Trophoblast cell (in vitro differentiated cells and primary cell): ENCODE data around the gene COLGALT1.

Experiments
- DNase-seq, 2 donors: peaks; one replicate each; pipeline ENCODE4 v3.0.0-alpha.2; 2016
- H2AFZ ChIP-seq: 2 replicates; pipeline ENCODE4 v1.6.1; 2013; ENCODE audit warnings: low read length, moderate library complexity, mild to moderate bottlenecking; ENCODE audit not compliant: insufficient read depth, poor library complexity
- H2AK5ac ChIP-seq: 2 replicates; pipeline ENCODE4 v1.6.1; 2013; ENCODE audit warnings: mild to moderate bottlenecking, low read length
- H2BK120ac ChIP-seq: 2 replicates; pipeline ENCODE4 v1.6.1; 2013; ENCODE audit warnings: low read length, mild to moderate bottlenecking, moderate library complexity; ENCODE audit not compliant: insufficient read depth, poor library complexity
- H2BK12ac ChIP-seq: 2 replicates; pipeline ENCODE4 v1.6.1; 2013; ENCODE audit warnings: mild to moderate bottlenecking, low read length, moderate library complexity
- H2BK5ac ChIP-seq: 2 replicates; pipeline ENCODE4 v1.6.1; 2013; ENCODE audit warnings: low read length, low read depth, moderate library complexity, mild to moderate bottlenecking; ENCODE audit not compliant: poor library complexity
- H3K14ac ChIP-seq: 2 replicates; pipeline ENCODE4 v1.6.1; 2013; ENCODE audit warnings: mild to moderate bottlenecking, low read length
- H3K18ac ChIP-seq: 2 replicates; pipeline ENCODE4 v1.6.1; 2013; ENCODE audit warnings: mild to moderate bottlenecking, low read length
- H3K23ac ChIP-seq: 2 replicates; pipeline ENCODE4 v1.6.1; 2013; ENCODE audit warnings: low read length
- H3K27ac ChIP-seq: 2 replicates; pipeline ENCODE4 v1.5.1; 2013; ENCODE audit warnings: low read depth, mild to moderate bottlenecking, inconsistent platforms, low read length, moderate library complexity
- H3K27me3 ChIP-seq: 2 replicates; pipeline ENCODE4 v1.6.1; 2013; ENCODE audit warnings: inconsistent platforms, mild to moderate bottlenecking, low read length, moderate library complexity; ENCODE audit not compliant: insufficient read depth
- H3K36me3 ChIP-seq, 2 experiments: 1 replicate in 1 of 2; 2 replicates in 1 of 2; pipeline ENCODE4 v1.6.1; 2013; ENCODE audit warnings: low read length in 2 of 2, mild to moderate bottlenecking in 2 of 2, moderate library complexity in 1 of 2; ENCODE audit not compliant: insufficient read depth in 2 of 2, control insufficient read depth in 1 of 2
- H3K4ac ChIP-seq: 2 replicates; pipeline ENCODE4 v1.6.1; 2013; ENCODE audit warnings: low read depth, mild to moderate bottlenecking, low read length, moderate library complexity
- H3K4me1 ChIP-seq, 2 experiments: 1 replicate in 1 of 2; 2 replicates in 1 of 2; pipeline ENCODE4 v1.6.1; 2013; ENCODE audit warnings: low read length in 2 of 2, mild to moderate bottlenecking in 2 of 2, moderate library complexity in 1 of 2; ENCODE audit not compliant: insufficient read depth in 2 of 2, control insufficient read depth in 1 of 2
- H3K4me2 ChIP-seq: 2 replicates; pipeline ENCODE4 v1.6.1; 2013; ENCODE audit warnings: inconsistent platforms, mild to moderate bottlenecking, low read length, moderate library complexity
- H3K4me3 ChIP-seq: 2 replicates; pipeline ENCODE4 v1.5.1; 2013; ENCODE audit warnings: mild to moderate bottlenecking, low read depth, low read length, inconsistent platforms
- H3K79me1 ChIP-seq: one replicate; pipeline ENCODE4 v1.6.1; 2013; ENCODE audit warnings: low read length
- H3K79me2 ChIP-seq: 2 replicates; pipeline ENCODE4 v1.6.1; 2013; ENCODE audit warnings: low read length, mild to moderate bottlenecking; ENCODE audit not compliant: control insufficient read depth, insufficient read depth, poor library complexity
- H3K9ac ChIP-seq: 2 replicates; pipeline ENCODE4 v1.6.1; 2013; ENCODE audit warnings: mild to moderate bottlenecking, low read length
- H3K9me3 ChIP-seq: 2 replicates; pipeline ENCODE4 v1.6.1; 2013; ENCODE audit warnings: low read depth, mild to moderate bottlenecking, control low read depth, inconsistent platforms, low read length; ENCODE audit not compliant: insufficient read depth
- H4K12ac ChIP-seq: 2 replicates; pipeline ENCODE4 v1.6.1; 2013; ENCODE audit warnings: low read depth, mild to moderate bottlenecking, low read length, moderate library complexity
- H4K8ac ChIP-seq: 2 replicates; pipeline ENCODE4 v1.6.1; 2013; ENCODE audit warnings: low read depth, mild to moderate bottlenecking, low read length, moderate library complexity
- H4K91ac ChIP-seq: one replicate; pipeline ENCODE4 v1.6.1; 2013; ENCODE audit warnings: low read depth, mild to moderate bottlenecking, low read length, moderate library complexity
- WGBS: extraction: QIAGEN DNeasy Blood & Tissue Kit; methylation state at CpG from one replicate; pipeline ENCODE4 v1.1.7; 2013; ENCODE audit warnings: missing lambda C conversion rate; ENCODE audit not compliant: insufficient read length, insufficient coverage; ENCODE audit errors: extremely low coverage; 5-methylcytosine and 5-hydroxymethylcytosine counted together

COLGALT1 gene

DNA sequence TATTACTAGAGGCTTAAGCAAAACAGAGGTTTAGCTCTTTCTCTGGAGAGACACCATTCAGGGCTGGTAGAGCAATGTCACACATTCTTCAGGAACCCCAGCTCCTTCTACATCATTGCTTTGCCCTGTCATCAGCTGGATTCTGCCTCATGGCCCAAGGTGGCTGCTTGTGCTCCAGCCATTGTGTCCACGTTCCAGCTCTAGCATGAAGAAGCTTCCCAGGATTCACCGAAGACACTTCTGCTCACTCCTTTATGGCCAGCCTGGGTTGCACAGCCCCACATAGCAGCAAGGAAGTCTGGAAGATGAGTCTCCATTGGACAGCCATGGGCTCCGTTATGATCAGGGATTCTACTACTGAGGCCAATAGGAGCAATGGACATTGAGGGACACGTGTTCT, 30.8 kb upstream of the COLGALT1 start:
- H2AK5ac ChIP-seq: no peak overlapping the region
- no CpG with 5 or more reads among the region's 4 CpGs for WGBS

DNA sequence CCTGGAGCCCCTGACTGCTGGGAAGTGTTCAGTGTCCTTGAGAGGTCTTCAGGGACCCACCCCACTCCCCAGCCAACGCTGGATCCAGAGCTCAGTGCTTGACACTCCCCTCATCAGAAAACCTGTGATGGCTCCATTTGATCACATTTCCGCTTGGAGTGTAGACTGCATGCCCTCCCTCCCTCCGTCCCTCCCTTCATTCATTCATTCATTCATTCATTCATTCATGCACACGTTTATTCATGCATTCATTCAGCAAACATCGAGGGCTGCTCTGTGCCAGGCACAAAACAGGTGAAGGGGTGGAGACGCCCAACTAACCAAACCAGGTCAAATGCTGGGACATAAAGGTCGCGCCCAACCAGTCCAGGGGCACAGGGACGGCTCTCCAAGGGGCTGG, 30.3 kb upstream of the COLGALT1 start:
- no peaks in the 10 kb centered on the region for H3K27me3 ChIP-seq
- no peak overlapping the region for H4K91ac ChIP-seq
- H4K12ac ChIP-seq: no peak overlapping the region
- H3K27ac ChIP-seq: no peak overlapping the region
- no peak overlapping the region for H3K4ac ChIP-seq
- H2BK5ac ChIP-seq: no peak overlapping the region
- no peak overlapping the region for H4K8ac ChIP-seq
- whole genome bisulfite sequencing: no CpG with 5 or more reads among the region's 9 CpGs
- H2AK5ac ChIP-seq: no peak overlapping the region
- no peak overlapping the region for H3K14ac ChIP-seq
- H2AFZ ChIP-seq: no peak overlapping the region
- H3K79me1 ChIP-seq: no peaks in the 10 kb centered on the region
- no peak overlapping the region for H2BK12ac ChIP-seq
- no peak overlapping the region for H3K9ac ChIP-seq
- H3K9me3 ChIP-seq: peaks cover 5% of the 10 kb centered on the region
- H3K79me2 ChIP-seq: no peaks in the 10 kb centered on the region
- no peak overlapping the region for H3K4me2 ChIP-seq
- H3K36me3 ChIP-seq: peaks cover 5 to 11% of the 10 kb centered on the region in 2 experiments
- no peak overlapping the region for H3K4me3 ChIP-seq
- no peaks in the 10 kb centered on the region for H3K4me1 ChIP-seq
- H3K23ac ChIP-seq: no peak overlapping the region
- no peak for DNase-seq
- no peak overlapping the region for H2BK120ac ChIP-seq
- H3K18ac ChIP-seq: no peak overlapping the region

More for the DNA sequence above, 30.8 kb upstream of the COLGALT1 start:
- no peak overlapping the region for H4K8ac ChIP-seq
- H3K4me2 ChIP-seq: no peak overlapping the region
- no peak overlapping the region for H3K9ac ChIP-seq
- H3K4me3 ChIP-seq: no peak overlapping the region
- no peak overlapping the region for H3K4ac ChIP-seq
- no peak for DNase-seq
- H3K79me1 ChIP-seq: no peaks in the 10 kb centered on the region
- H2AFZ ChIP-seq: no peak overlapping the region
- H3K27ac ChIP-seq: no peak overlapping the region
- H3K9me3 ChIP-seq: peaks cover 5% of the 10 kb centered on the region
- H2BK12ac ChIP-seq: no peak overlapping the region
- H3K14ac ChIP-seq: no peak overlapping the region
- no peak overlapping the region for H2BK120ac ChIP-seq
- no peak overlapping the region for H3K18ac ChIP-seq
- no peaks in the 10 kb centered on the region for H3K79me2 ChIP-seq
- no peaks in the 10 kb centered on the region for H3K4me1 ChIP-seq
- no peak overlapping the region for H2BK5ac ChIP-seq
- H4K91ac ChIP-seq: no peak overlapping the region
- no peaks in the 10 kb centered on the region for H3K27me3 ChIP-seq
- H3K36me3 ChIP-seq: peaks cover 8 to 13% of the 10 kb centered on the region in 2 experiments
- H4K12ac ChIP-seq: no peak overlapping the region
- H3K23ac ChIP-seq: no peak overlapping the region

DNA sequence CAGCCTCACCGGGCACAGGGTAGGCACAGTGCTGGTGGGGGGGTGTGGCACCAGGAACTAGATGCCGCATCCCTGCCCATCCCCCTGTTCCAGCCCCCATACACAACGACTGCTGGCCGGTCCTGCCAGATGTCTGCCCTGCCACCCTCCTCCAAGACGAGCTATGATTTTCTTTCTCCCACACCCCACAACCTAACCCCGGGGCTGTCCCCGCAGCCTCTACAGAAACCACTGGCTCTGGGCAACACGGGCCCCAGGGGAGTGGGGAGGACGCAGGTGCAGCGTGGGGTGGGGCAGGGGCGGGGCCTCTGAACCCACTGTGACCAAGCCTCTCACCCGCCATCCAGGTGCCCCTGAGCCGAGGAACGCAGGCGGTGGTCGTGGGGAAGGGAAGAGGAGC, 28.5 kb upstream of the COLGALT1 start:
- Histone ChIP-seq H4K91ac (no peak overlapping the region), H3K9ac (no peak overlapping the region), H3K9me3 (peaks cover 5% of the 10 kb centered on the region), H2AFZ (no peak overlapping the region), H2BK5ac (no peak overlapping the region), H3K79me1 (no peaks in the 10 kb centered on the region), H4K8ac (no peak overlapping the region), H3K79me2 (no peaks in the 10 kb centered on the region), H3K14ac (no peak overlapping the region), H3K4me3 (no peak overlapping the region), H3K4ac (no peak overlapping the region), H2BK12ac (no peak overlapping the region), H3K18ac (no peak overlapping the region), H2BK120ac (no peak overlapping the region), H4K12ac (no peak overlapping the region), H3K4me2 (no peak overlapping the region), H3K27me3 (no peaks in the 10 kb centered on the region), H2AK5ac (no peak overlapping the region), H3K27ac (no peak overlapping the region), H3K23ac (no peak overlapping the region), H3K4me1 (no peaks in the 10 kb centered on the region), H3K36me3 (no peaks in the 10 kb centered on the region)
- WGBS: no CpG with 5 or more reads among the region's 16 CpGs
- DNase-seq: no peak

GRCh38 chr19:17527326-17527725, 28.1 kb upstream of the COLGALT1 start:
- H2BK12ac ChIP-seq: no peak overlapping the region
- no CpG with 5 or more reads among the region's 10 CpGs for WGBS
- H4K12ac ChIP-seq: no peak overlapping the region
- H2AK5ac ChIP-seq: no peak overlapping the region
- H3K18ac ChIP-seq: no peak overlapping the region
- no peak overlapping the region for H3K27ac ChIP-seq
- H3K23ac ChIP-seq: no peak overlapping the region
- H4K8ac ChIP-seq: no peak overlapping the region
- no peak overlapping the region for H3K14ac ChIP-seq
- no peak overlapping the region for H3K9ac ChIP-seq
- DNase-seq: no peak
- H3K4ac ChIP-seq: no peak overlapping the region
- no peaks in the 10 kb centered on the region for H3K36me3 ChIP-seq
- no peak overlapping the region for H4K91ac ChIP-seq
- H3K79me2 ChIP-seq: no peaks in the 10 kb centered on the region
- H3K9me3 ChIP-seq: peaks cover 5% of the 10 kb centered on the region
- no peaks in the 10 kb centered on the region for H3K4me1 ChIP-seq
- H3K27me3 ChIP-seq: no peaks in the 10 kb centered on the region
- no peak overlapping the region for H3K4me3 ChIP-seq
- no peak overlapping the region for H2AFZ ChIP-seq
- H3K4me2 ChIP-seq: no peak overlapping the region
- H2BK5ac ChIP-seq: no peak overlapping the region
- no peaks in the 10 kb centered on the region for H3K79me1 ChIP-seq
- H2BK120ac ChIP-seq: no peak overlapping the region
